Astrocyte (in vitro differentiated cells and primary cell): ENCODE data around the gene SHISAL1.

ENCODE experiments used
- EZH2 ChIP-seq: IDR thresholded peaks from 2 replicates; pipeline ENCODE4 v1.6.1; 2012; ENCODE audit warnings: mild to moderate bottlenecking, low read length, inconsistent platforms; ENCODE audit not compliant: insufficient read depth
- TF ChIP-seq, protein P1 (sequence below): IDR thresholded peaks from 2 replicates; pipeline ENCODE4 v1.5.1; 2011; ENCODE audit warnings: low read depth, mild to moderate bottlenecking, inconsistent platforms, low read length, moderate library complexity; ENCODE audit not compliant: insufficient read depth

DNA sequence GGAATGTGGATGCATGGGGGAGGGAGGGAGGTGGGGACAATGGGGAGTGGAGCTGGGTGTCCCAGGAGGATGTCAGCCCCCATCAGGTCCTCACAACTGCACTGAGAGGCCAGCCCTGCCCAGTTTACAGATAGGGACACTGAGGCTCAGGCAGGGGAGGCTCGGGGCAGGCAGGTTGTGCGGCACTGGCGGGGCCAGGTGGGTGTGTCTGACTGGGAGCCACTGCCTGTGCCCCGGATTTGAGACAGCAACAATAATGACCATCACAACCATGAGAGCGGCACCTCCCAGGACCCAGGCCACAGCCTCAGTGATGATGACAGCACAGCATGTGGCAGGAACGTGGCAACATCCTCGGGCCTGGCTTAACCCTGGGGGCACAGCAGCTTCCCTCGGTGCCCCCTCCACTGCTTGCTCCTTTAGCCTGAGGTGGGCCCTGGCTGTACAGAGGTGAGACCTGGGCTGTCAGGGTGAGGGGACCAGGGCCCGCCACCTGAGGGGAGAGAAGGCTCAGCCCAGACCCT is 32.0 kb downstream of the SHISAL1 start:
- TF ChIP-seq, protein P1, sequence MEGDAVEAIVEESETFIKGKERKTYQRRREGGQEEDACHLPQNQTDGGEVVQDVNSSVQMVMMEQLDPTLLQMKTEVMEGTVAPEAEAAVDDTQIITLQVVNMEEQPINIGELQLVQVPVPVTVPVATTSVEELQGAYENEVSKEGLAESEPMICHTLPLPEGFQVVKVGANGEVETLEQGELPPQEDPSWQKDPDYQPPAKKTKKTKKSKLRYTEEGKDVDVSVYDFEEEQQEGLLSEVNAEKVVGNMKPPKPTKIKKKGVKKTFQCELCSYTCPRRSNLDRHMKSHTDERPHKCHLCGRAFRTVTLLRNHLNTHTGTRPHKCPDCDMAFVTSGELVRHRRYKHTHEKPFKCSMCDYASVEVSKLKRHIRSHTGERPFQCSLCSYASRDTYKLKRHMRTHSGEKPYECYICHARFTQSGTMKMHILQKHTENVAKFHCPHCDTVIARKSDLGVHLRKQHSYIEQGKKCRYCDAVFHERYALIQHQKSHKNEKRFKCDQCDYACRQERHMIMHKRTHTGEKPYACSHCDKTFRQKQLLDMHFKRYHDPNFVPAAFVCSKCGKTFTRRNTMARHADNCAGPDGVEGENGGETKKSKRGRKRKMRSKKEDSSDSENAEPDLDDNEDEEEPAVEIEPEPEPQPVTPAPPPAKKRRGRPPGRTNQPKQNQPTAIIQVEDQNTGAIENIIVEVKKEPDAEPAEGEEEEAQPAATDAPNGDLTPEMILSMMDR, result no peak
- TF ChIP-seq EZH2, result no peak
